Hematopoietic multipotent progenitor cell treated with erythropoietin and hydrocortisone succinate and interleukin-3 and kit ligand, for 6 days (in vitro differentiated cells): ENCODE measurements around the gene PHACTR1.
A peak's percentile ranks its signal among the peaks of the same experiment; 100 is the strongest.

Experiments
- DNase-seq: peaks from one replicate; pipeline ENCODE4 v3.0.0-alpha.2; 2015

The PHACTR1 gene

GRCh38 chr6:13166916-13167315, 450.3 kb downstream of the PHACTR1 start:
- no peak for DNase-seq

GRCh38 chr6:13172291-13172690, 455.7 kb downstream of the PHACTR1 start:
- DNase-seq = no peak

GRCh38 chr6:13175087-13175486, 458.5 kb downstream of the PHACTR1 start:
- no peak for DNase-seq

GRCh38 chr6:13175759-13176158, 459.2 kb downstream of the PHACTR1 start:
- DNase-seq = no peak

GRCh38 chr6:13177664-13178063, 461.1 kb downstream of the PHACTR1 start:
- DNase-seq = no peak

- DNase-seq = peak; percentile 27
These were observed 461.5 kb downstream of the PHACTR1 start for GRCh38 chr6:13178107-13178506.

- DNase-seq = no peak
These were observed 464.0 kb downstream of the PHACTR1 start for GRCh38 chr6:13180538-13180937.

GRCh38 chr6:13181393-13181792, 464.8 kb downstream of the PHACTR1 start:
- no peak for DNase-seq

- no peak for DNase-seq
These were observed 467.0 kb downstream of the PHACTR1 start for GRCh38 chr6:13183415-13184088.

GRCh38 chr6:13184089-13184468, 467.5 kb downstream of the PHACTR1 start:
- DNase-seq = no peak

GRCh38 chr6:13184547-13184946, 468.0 kb downstream of the PHACTR1 start:
- DNase-seq = no peak

- no peak for DNase-seq
These were observed 470.3 kb downstream of the PHACTR1 start for GRCh38 chr6:13186861-13187260.

GRCh38 chr6:13187692-13188091, 471.1 kb downstream of the PHACTR1 start:
- DNase-seq = no peak

GRCh38 chr6:13188306-13188705, 471.7 kb downstream of the PHACTR1 start:
- no peak for DNase-seq

- DNase-seq = no peak
These were observed 473.1 kb downstream of the PHACTR1 start for GRCh38 chr6:13189710-13190109.

- no peak for DNase-seq
These were observed 473.8 kb downstream of the PHACTR1 start for GRCh38 chr6:13190376-13190775.

- no peak for DNase-seq
These were observed 474.9 kb downstream of the PHACTR1 start for GRCh38 chr6:13191461-13191860.

GRCh38 chr6:13194852-13195251, 478.3 kb downstream of the PHACTR1 start:
- DNase-seq = peak; percentile 83

GRCh38 chr6:13195803-13196202, 479.2 kb downstream of the PHACTR1 start:
- no peak for DNase-seq

GRCh38 chr6:13198168-13198567, 481.6 kb downstream of the PHACTR1 start:
- no peak for DNase-seq

- DNase-seq = no peak
These were observed 484.8 kb downstream of the PHACTR1 start for GRCh38 chr6:13201336-13201735.

- DNase-seq = no peak
These were observed 486.6 kb downstream of the PHACTR1 start for GRCh38 chr6:13203145-13203544.

GRCh38 chr6:13205106-13205505, 488.5 kb downstream of the PHACTR1 start:
- DNase-seq = no peak

- DNase-seq = no peak
These were observed 495.5 kb downstream of the PHACTR1 start for GRCh38 chr6:13212096-13212495.

GRCh38 chr6:13212538-13212937, 496.0 kb downstream of the PHACTR1 start:
- DNase-seq = no peak
